Testis (tissue), 3 donors: Measurements from ENCODE around the gene PCBP3. TPM values are rescaled to one million over a fixed set of nuclear protein-coding genes. Genes with fewer than 3 reads are reported as not detected.

Source experiments
- DNase-seq: peaks from one replicate; pipeline ENCODE4 v3.0.0-alpha.2; 2019
- H3K27ac ChIP-seq, 2 donors: fragments of 200-600 bp; sonication (generic); one replicate each; pipeline ENCODE4 v1.5.1; 2019
- H3K27me3 ChIP-seq: fragments of 200-600 bp; sonication (generic); one replicate; pipeline ENCODE4 v1.5.1; 2019
- H3K36me3 ChIP-seq: fragments of 200-600 bp; sonication (generic); one replicate; pipeline ENCODE4 v1.5.1; 2017; ENCODE audit warnings: low read depth; ENCODE audit errors: missing control alignments
- H3K4me1 ChIP-seq: fragments of 200-600 bp; sonication (generic); one replicate; pipeline ENCODE4 v1.5.1; 2019
- H3K4me3 ChIP-seq, 2 donors: fragments of 200-600 bp; sonication (generic); one replicate each; pipeline ENCODE4 v1.5.1; 2017 to 2019
- H3K9me3 ChIP-seq: fragments of 200-600 bp; sonication (generic); one replicate; pipeline ENCODE4 v1.5.1; 2017
- CTCF ChIP-seq, 3 experiments: fragments of 450-650 bp in 2 of 3; fragments of 200-600 bp in 1 of 3; sonication (generic) in 1 of 3; IDR thresholded peaks; one replicate each; pipeline ENCODE4 v1.5.1; 2016 to 2019; ENCODE audit warnings: antibody characterized with exemption in 3 of 3, mild to moderate bottlenecking in 2 of 3, moderate library complexity in 1 of 3
- POLR2A ChIP-seq: fragments of 450-650 bp; IDR thresholded peaks from one replicate; pipeline ENCODE4 v1.6.1; 2017; ENCODE audit warnings: antibody characterized with exemption, mild to moderate bottlenecking, moderate library complexity
- WGBS, 2 donors: methylation state at CpG; one replicate each; pipeline ENCODE4 v1.1.5; 2018; 5-methylcytosine and 5-hydroxymethylcytosine counted together
- intact Hi-C: fragments of 100-400 bp; cut with DNase I; formaldehyde crosslinking; loops from one replicate; pipeline ENCODE4 v1.15.1; 2023; ENCODE audit warnings: low total_unique reads
- polyA plus RNA-seq: library from polyadenylated mRNA; stranded (reverse); fragments of 350-450 nt; fragmentation: Illumina TruSeq; extraction: RNeasy Lipid Tissue Mini Kit (QIAGEN cat#74804); gene quantifications from one replicate; pipeline ENCODE4 v1.2.3, GENCODE V29; 2014; ENCODE audit warnings: low read depth, low replicate concordance; ENCODE audit not compliant: insufficient read depth
- total RNA-seq, 2 donors: library from RNA; depleted of rRNA; stranded (reverse); fragments of >200 nt; gene quantifications; one replicate each; pipeline ENCODE4 v1.2.3, GENCODE V29; 2016

Gene PCBP3
- total and polyA plus RNA-seq, 3 donors from 2014 or later = 35.7 to 58.3 (median 38.0) TPM

- H3K27me3 ChIP-seq = no peaks in the 10 kb centered on the region
- H3K9me3 ChIP-seq = no peaks in the 10 kb centered on the region
- H3K4me3 ChIP-seq = no peak overlapping the region
- H3K27ac ChIP-seq = no peak overlapping the region
- TF ChIP-seq POLR2A = no peak
- no peak for TF ChIP-seq CTCF (IDR thresholded peaks at IDR 0.05)
- peaks cover 8% of the 10 kb centered on the region for H3K4me1 ChIP-seq
- no peaks in the 10 kb centered on the region for H3K36me3 ChIP-seq
- intact Hi-C loops = loop anchor here (10.0 kb wide), 1 partner anchor 264 kb away; no protein-coding TSS in a partner anchor
- DNase-seq = no peak
- WGBS, 2 donors = 89 to 94% methylated on average over 11 of the region's 11 CpGs
Measured at GRCh38 chr21:45818276-45818903, 174.9 kb downstream of the PCBP3 start.

GRCh38 chr21:45818904-45819285, 175.4 kb downstream of the PCBP3 start:
- TF ChIP-seq CTCF (IDR thresholded peaks at IDR 0.05) (no peak), POLR2A (no peak)
- WGBS, 2 donors = 65 to 74% methylated on average over 8 of the region's 8 CpGs
- no peak for DNase-seq
- no peaks in the 10 kb centered on the region for H3K36me3 ChIP-seq
- H3K4me1 ChIP-seq = peaks cover 8% of the 10 kb centered on the region
- no peaks in the 10 kb centered on the region for H3K27me3 ChIP-seq
- no peaks in the 10 kb centered on the region for H3K9me3 ChIP-seq
- intact Hi-C loops = loop anchor here (10.0 kb wide), 1 partner anchor 264 kb away; no protein-coding TSS in a partner anchor
- H3K4me3 ChIP-seq = no peak overlapping the region
- H3K27ac ChIP-seq = no peak overlapping the region

- H3K27ac ChIP-seq = no peak overlapping the region
- TF ChIP-seq POLR2A (no peak), CTCF (IDR thresholded peaks at IDR 0.05) (no peak)
- no peak overlapping the region for H3K4me3 ChIP-seq
- no peaks in the 10 kb centered on the region for H3K36me3 ChIP-seq
- peaks cover 8% of the 10 kb centered on the region for H3K4me1 ChIP-seq
- H3K9me3 ChIP-seq = no peaks in the 10 kb centered on the region
- 67 to 79% methylated on average over 11 to 18 of the region's 18 CpGs for WGBS, 2 donors
- no peaks in the 10 kb centered on the region for H3K27me3 ChIP-seq
- intact Hi-C loops = loop anchor here (10.0 kb wide), 1 partner anchor 265 kb away; no protein-coding TSS in a partner anchor
- peak; percentile 14 for DNase-seq
Measured at GRCh38 chr21:45819478-45820170, 176.1 kb downstream of the PCBP3 start.

GRCh38 chr21:45820171-45821091, 176.9 kb downstream of the PCBP3 start:
- WGBS, 2 donors = 46 to 51% methylated on average over 27 to 29 of the region's 31 CpGs
- Histone ChIP-seq H3K36me3 (no peaks in the 10 kb centered on the region), H3K27me3 (no peaks in the 10 kb centered on the region), H3K4me3 (no peak overlapping the region), H3K4me1 (peaks cover 8% of the 10 kb centered on the region), H3K9me3 (no peaks in the 10 kb centered on the region), H3K27ac (no peak overlapping the region)
- intact Hi-C loops = no loop called here
- peak; percentile 82 for DNase-seq
- TF ChIP-seq POLR2A (no peak), CTCF (IDR thresholded peaks at IDR 0.05) (peak; percentile 66 to 80 (median 73))
